ENCODE results near the gene CDK19. TPM values are rescaled to one million over a fixed set of nuclear protein-coding genes. Genes with fewer than 3 reads are reported as not detected.

CDK19 gene
- total RNA-seq (2011; cell fraction: chromatin; rRNA removed; ENCODE audit: low replicate concordance): 16.2 and 38.5 TPM in 2 replicates
- total RNA-seq (2011; cell fraction: nucleolus; rRNA removed): 8.5 and 12.4 TPM in 2 replicates
- total RNA-seq (2011; cell fraction: nucleoplasm; rRNA removed): 27.5 and 37.6 TPM in 2 replicates
- 3.9 and 4.1 TPM in 2 replicates for total RNA-seq (2014; rRNA removed)
- total RNA-seq (2014; rRNA removed; fragmentation: Illumina TruSeq; extraction: Trizol): 8.6 and 10.1 TPM in 2 replicates
- total RNA-seq (2015; rRNA removed; fragmentation: Illumina TruSeq; extraction: Trizol): 6.2 and 6.7 TPM in 2 replicates
- 9.3 and 10.6 TPM in 2 replicates for total RNA-seq (2021)
- 15.2 and 15.4 TPM in 2 replicates for polyA plus RNA-seq (2011; rRNA removed)
- 2.8 and 7.8 TPM in 2 replicates for polyA plus RNA-seq (2011; cell fraction: cytosol; rRNA removed)
- 10.1 and 14.7 TPM in 2 replicates for polyA plus RNA-seq (2011; cell fraction: nucleus; rRNA removed)
- 8.9 and 16.6 TPM in 2 replicates for polyA plus RNA-seq (2012)
- 8.8 and 9.0 TPM in 2 replicates for polyA plus RNA-seq (2014; fragmentation: Illumina TruSeq; extraction: Trizol)
- 1 to 10 TPM; 3.8 to 4.0 TPM for polyA plus RNA-seq (2014; fragmentation: Nextera tagmentation; extraction: Ambion mirVana)
- polyA plus RNA-seq (2014; rRNA removed): 7.4 and 8.4 TPM in 2 replicates
- 9.9 and 13.3 TPM in 2 replicates for polyA minus RNA-seq (2011; rRNA and poly(A)+ RNA removed)
- 3.5 and 4.3 TPM in 2 replicates for polyA minus RNA-seq (2011; cell fraction: cytosol; rRNA and poly(A)+ RNA removed)
- polyA minus RNA-seq (2011; cell fraction: nucleus; rRNA and poly(A)+ RNA removed): 4.0 and 7.8 TPM in 2 replicates
- percentile 55 among the genes with signal in this experiment for Bru-seq, nascent RNA
- BruChase-seq, experiment 1, labeled RNA remaining after a 2-hour chase: percentile 62 among the genes with signal in this experiment
- percentile 62 among the genes with signal in this experiment for BruChase-seq, experiment 2, labeled RNA remaining after a 6-hour chase
- long read RNA-seq, experiment 1, full-length matches to known transcripts: 1 of 8 reads
- long read RNA-seq, experiment 1, partial matches to known transcripts: 0 of 8 reads
- long read RNA-seq, experiment 1, other reads (novel, unspliced or antisense): 7 of 8 reads
- long read RNA-seq, experiment 2, partial matches to known transcripts: 0 of 8 reads
- long read RNA-seq, experiment 2, other reads (novel, unspliced or antisense): 7 of 8 reads
- long read RNA-seq, experiment 3, partial matches to known transcripts: 0 of 1 reads
- long read RNA-seq, experiment 3, other reads (novel, unspliced or antisense): 1 of 1 reads

DNA sequence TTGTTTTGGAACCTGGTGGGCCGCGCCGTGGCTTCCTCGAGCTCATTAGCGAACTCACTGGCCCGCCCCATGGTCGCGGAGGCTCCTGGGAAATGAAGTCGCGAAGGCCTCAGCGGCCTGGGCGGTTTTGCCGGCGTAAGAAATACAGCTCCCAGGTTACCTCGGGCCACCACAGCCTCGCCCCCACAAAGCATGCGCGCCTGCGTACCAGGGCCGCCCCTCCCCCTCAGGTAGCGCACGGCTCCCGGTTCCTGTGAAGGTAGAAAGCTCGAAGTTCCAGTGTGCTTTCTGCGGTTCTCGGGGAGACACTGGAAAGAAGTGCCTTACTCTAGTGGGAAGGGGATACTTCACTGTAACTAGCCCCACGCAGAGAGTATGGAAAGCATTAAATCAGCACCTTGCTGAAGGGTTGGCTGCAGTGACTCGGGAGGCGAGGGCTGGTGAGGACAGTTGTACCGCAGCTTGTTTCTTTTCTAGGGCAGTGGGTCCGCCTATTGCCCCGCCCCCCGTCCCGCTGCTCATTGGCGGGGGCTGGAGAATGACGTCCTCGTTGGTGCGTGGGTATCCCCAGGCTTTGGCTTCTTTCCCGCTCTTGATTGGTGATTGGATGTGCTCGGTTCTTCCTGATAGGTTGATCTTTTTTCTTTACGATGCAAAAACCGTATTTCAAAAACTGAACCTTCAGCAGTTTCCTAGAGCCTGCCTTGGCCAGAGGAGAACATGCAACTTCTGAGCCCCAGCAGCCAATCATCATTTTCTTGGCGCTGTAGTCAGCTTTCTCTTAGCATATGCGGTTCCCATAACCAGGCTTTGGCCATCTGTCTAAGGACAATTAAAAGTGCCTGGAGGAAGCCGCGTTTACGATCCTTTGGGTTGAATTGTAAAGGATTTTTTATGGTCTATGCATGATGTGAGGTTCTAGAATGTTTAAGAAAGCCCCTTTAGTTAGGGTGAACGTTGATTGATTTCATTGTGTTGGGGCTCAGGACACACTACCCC is at the start of gene CDK19:
CDK19 (minus strand) TSS at position 59 of the 999 bp plus-strand sequence. CDS start 333 bp downstream, outside the sequence.
- peak within 1 kb of the TSS; percentile 100 for H3K27ac ChIP-seq (ENCODE audit: extremely low read depth, low read depth, low read length)
- no peaks in the 10 kb centered on the region for H3K9me1 ChIP-seq (ENCODE audit: control insufficient read depth, insufficient read depth, low read length)
- ChIA-PET CTCF (ENCODE audit: low intra/inter-chr PET ratio) (no interaction called here), POLR2A (interaction anchor here (0.6 to 4.4 kb wide), 31 partner anchors 9 to 1411 kb away, joined by 3 to 125 read pairs (median 4); partner anchors contain the start of genes AMD1 and GTF3C6)
- no peaks in the 10 kb centered on the region for H3K27me3 ChIP-seq (ENCODE audit: control insufficient read depth in 2 of 2, insufficient read depth in 2 of 2, low read length in 2 of 2)
- H3K4me2 ChIP-seq (ENCODE audit: insufficient read depth, low read length): peak within 1 kb of the TSS; percentile 99
- H2AFZ ChIP-seq (ENCODE audit: low read depth, low read length): peak within 1 kb of the TSS; percentile 99
- in situ Hi-C loops (cut with MboI) (no loop called here), intact Hi-C loops (cut with micrococcal nuclease) (loop anchor here (1.0 kb wide), 1 partner anchor 59 kb away; the partner anchor contains the start of gene AMD1)
- ATAC-seq: peak; percentile 92
- peak within 1 kb of the TSS; percentile 93 to 95 for H3K9ac ChIP-seq (ENCODE audit: insufficient read depth in 1 of 2, low read depth in 2 of 2, low read length in 2 of 2)
- WGBS (ENCODE audit: insufficient coverage, low coverage, missing lambda C conversion rate): under 1% methylated on average over 48 of the region's 48 CpGs
- peaks cover 23 to 44% of the 10 kb centered on the region in 2 experiments for H3K4me1 ChIP-seq (replicated peaks in 1 of 2; ENCODE audit: control insufficient read depth in 2 of 2, insufficient read depth in 2 of 2, low read length in 2 of 2)
- DNase-seq (ENCODE audit: extremely low read depth in 1 of 4, low spot score in 3 of 4): peak; percentile 95 to 99 (median 97)
- peaks cover 25% of the 10 kb centered on the region for H3K79me2 ChIP-seq (ENCODE audit: control insufficient read depth, insufficient read depth, low read length)
- peaks cover 7% of the 10 kb centered on the region; the same call in 1 of the 2 replicates for H4K20me1 ChIP-seq (replicated peaks; ENCODE audit: control insufficient read depth, insufficient read depth, low read length)
- no peaks in the 10 kb centered on the region for H3K36me3 ChIP-seq (ENCODE audit: control insufficient read depth, insufficient read depth, low read length)
- no peaks in the 10 kb centered on the region for H3K9me3 ChIP-seq (replicated peaks; ENCODE audit: control insufficient read depth, insufficient read depth, low read depth, low read length)
- FAIRE-seq: peak; percentile 98
- BruUV-seq (replicated peaks): no TSS peak
- H3K4me3 ChIP-seq: peak within 1 kb of the TSS; percentile 82
- TF ChIP-seq SNRNP70 (optimal IDR thresholded peaks at IDR 0.05; ENCODE audit: low read depth, low read length): no peak
- TF ChIP-seq ETS2 (tag; IDR thresholded peaks at IDR 0.05; ENCODE audit: borderline replicate concordance, poor library complexity, severe bottlenecking): no peak
- no peak for TF ChIP-seq NR1H2 (CRISPR knock-in tag; IDR thresholded peaks at IDR 0.05)
- peak; percentile 71 for TF ChIP-seq RBM25 (IDR thresholded peaks at IDR 0.05; ENCODE audit: low read depth, low read length, severe bottlenecking)
- TF ChIP-seq FOXM1 (IDR thresholded peaks at IDR 0.05; ENCODE audit: low read depth): peak; percentile 99
- peak; percentile 95 for TF ChIP-seq FOXM1 (CRISPR knock-in tag; IDR thresholded peaks at IDR 0.05; ENCODE audit: low read depth)
- TF ChIP-seq, protein P1, sequence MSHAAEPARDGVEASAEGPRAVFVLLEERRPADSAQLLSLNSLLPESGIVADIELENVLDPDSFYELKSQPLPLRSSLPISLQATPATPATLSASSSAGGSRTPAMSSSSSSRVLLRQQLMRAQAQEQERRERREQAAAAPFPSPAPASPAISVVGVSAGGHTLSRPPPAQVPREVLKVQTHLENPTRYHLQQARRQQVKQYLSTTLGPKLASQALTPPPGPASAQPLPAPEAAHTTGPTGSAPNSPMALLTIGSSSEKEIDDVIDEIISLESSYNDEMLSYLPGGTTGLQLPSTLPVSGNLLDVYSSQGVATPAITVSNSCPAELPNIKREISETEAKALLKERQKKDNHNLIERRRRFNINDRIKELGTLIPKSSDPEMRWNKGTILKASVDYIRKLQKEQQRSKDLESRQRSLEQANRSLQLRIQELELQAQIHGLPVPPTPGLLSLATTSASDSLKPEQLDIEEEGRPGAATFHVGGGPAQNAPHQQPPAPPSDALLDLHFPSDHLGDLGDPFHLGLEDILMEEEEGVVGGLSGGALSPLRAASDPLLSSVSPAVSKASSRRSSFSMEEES (CRISPR knock-in tag; IDR thresholded peaks at IDR 0.05): no peak
- TF ChIP-seq SIX5 (IDR thresholded peaks at IDR 0.05; ENCODE audit: borderline replicate concordance in 1 of 2, insufficient read depth in 1 of 2, low read depth in 1 of 2, low read length in 2 of 2): peak; percentile 60 to 62; a peak in 3 of 4 replicates
- TF ChIP-seq SMC3 (conservative IDR thresholded peaks at IDR 0.05; ENCODE audit: insufficient read depth, low read depth, low read length): no peak
- no peak for TF ChIP-seq DIDO1 (tag; IDR thresholded peaks at IDR 0.05; ENCODE audit: low read depth)
- no peak for TF ChIP-seq MYNN (IDR thresholded peaks at IDR 0.05)
- TF ChIP-seq MYNN (CRISPR knock-in tag; IDR thresholded peaks at IDR 0.05): no peak

Data from K562 (cell line).